MG63 (cell line): ENCODE data around the gene ZFP64. TPM values are rescaled to one million over a fixed set of nuclear protein-coding genes. Genes with fewer than 3 reads are reported as not detected.
"Not testable (repeated sequence)": the region's sequence is repeated elsewhere in the genome, so short reads cannot be mapped to it uniquely, and the experiment has no call there.

Source experiments
- DNase-seq: peaks from one replicate; pipeline ENCODE4 v3.0.0-alpha.2; 2020
- H3K27me3 ChIP-seq: fragments of 250-450 bp; sonication (Bioruptor Pico); 2 replicates; pipeline ENCODE4 v1.5.1; 2020; ENCODE audit warnings: mild to moderate bottlenecking, moderate library complexity
- H3K36me3 ChIP-seq: fragments of 250-450 bp; sonication (Bioruptor Pico); 2 replicates; pipeline ENCODE4 v1.5.1; 2020; ENCODE audit warnings: mild to moderate bottlenecking, moderate library complexity
- H3K4me3 ChIP-seq: fragments of 250-450 bp; sonication (Bioruptor Pico); 2 replicates; pipeline ENCODE4 v1.5.1; 2020; ENCODE audit warnings: mild to moderate bottlenecking, moderate library complexity
- H3K9me3 ChIP-seq: fragments of 250-450 bp; sonication (Bioruptor Pico); 2 replicates; pipeline ENCODE4 v1.5.1; 2020; ENCODE audit warnings: mild to moderate bottlenecking, moderate library complexity
- total RNA-seq: library from RNA; depleted of rRNA; stranded (reverse); fragments of >200 nt; shearing (Covaris generic); gene quantifications from 2 replicates; pipeline ENCODE4 v1.2.3, GENCODE V29; 2014; ENCODE audit warnings: low replicate concordance; rRNA removed

Gene ZFP64
- 5.2 and 15.2 TPM in 2 replicates for total RNA-seq

- DNase-seq: peak; percentile 85
- H3K4me3 ChIP-seq: peak within 1 kb of the TSS; percentile 96
- H3K9me3 ChIP-seq: no peaks in the 10 kb centered on the region
- H3K36me3 ChIP-seq: peaks cover 12% of the 10 kb centered on the region
- no peaks in the 10 kb centered on the region for H3K27me3 ChIP-seq
These were observed at the start of gene ZFP64 for GRCh38 chr20:52191132-52191915. TSS of gene ZFP64 (minus strand) at chr20:52191779. CDS start at chr20:52191636, 143 bp downstream.

GRCh38 chr20:52240802-52241201, 49.2 kb upstream of the ZFP64 start:
- Histone ChIP-seq H3K36me3 (no peaks in the 10 kb centered on the region), H3K4me3 (no peak overlapping the region), H3K9me3 (no peaks in the 10 kb centered on the region), H3K27me3 (peaks cover 12% of the 10 kb centered on the region; the same call in 1 of the 2 replicates)
- DNase-seq: no peak

GRCh38 chr20:52239102-52239501, 47.5 kb upstream of the ZFP64 start:
- no peaks in the 10 kb centered on the region for H3K36me3 ChIP-seq
- peaks cover 10% of the 10 kb centered on the region; the same call in 1 of the 2 replicates for H3K27me3 ChIP-seq
- no peak overlapping the region for H3K4me3 ChIP-seq
- DNase-seq: no peak
- no peaks in the 10 kb centered on the region for H3K9me3 ChIP-seq

- no peaks in the 10 kb centered on the region for H3K36me3 ChIP-seq
- H3K9me3 ChIP-seq: no peaks in the 10 kb centered on the region
- H3K4me3 ChIP-seq: no peak overlapping the region
- peaks cover under 1% of the 10 kb centered on the region; the same call in 1 of the 2 replicates for H3K27me3 ChIP-seq
- DNase-seq: no peak
These were observed 44.7 kb upstream of the ZFP64 start for GRCh38 chr20:52236292-52236691.

GRCh38 chr20:52235129-52235528, 43.5 kb upstream of the ZFP64 start:
- no peaks in the 10 kb centered on the region for H3K9me3 ChIP-seq
- no peaks in the 10 kb centered on the region for H3K27me3 ChIP-seq
- no peak overlapping the region for H3K4me3 ChIP-seq
- H3K36me3 ChIP-seq: no peaks in the 10 kb centered on the region
- DNase-seq: no peak

- Histone ChIP-seq H3K4me3 (no peak overlapping the region), H3K9me3 (no peaks in the 10 kb centered on the region), H3K27me3 (0 out of 2 replicates have a peak, but pooled peaks cover 4% of the 10 kb centered on the region), H3K36me3 (no peaks in the 10 kb centered on the region)
- DNase-seq: no peak
These were observed 42.9 kb upstream of the ZFP64 start for GRCh38 chr20:52234302-52235045.

- no peak overlapping the region for H3K4me3 ChIP-seq
- peaks cover 9% of the 10 kb centered on the region; the same call in 1 of the 2 replicates for H3K27me3 ChIP-seq
- H3K9me3 ChIP-seq: no peaks in the 10 kb centered on the region
- no peaks in the 10 kb centered on the region for H3K36me3 ChIP-seq
- DNase-seq: no peak
These were observed 39.7 kb upstream of the ZFP64 start for GRCh38 chr20:52231230-52231746.

GRCh38 chr20:52230409-52230808, 38.8 kb upstream of the ZFP64 start:
- H3K36me3 ChIP-seq: no peaks in the 10 kb centered on the region
- no peaks in the 10 kb centered on the region for H3K9me3 ChIP-seq
- H3K27me3 ChIP-seq: peaks cover 13% of the 10 kb centered on the region; the same call in 1 of the 2 replicates
- DNase-seq: no peak
- no peak overlapping the region for H3K4me3 ChIP-seq

GRCh38 chr20:52229346-52229745, 37.8 kb upstream of the ZFP64 start:
- H3K27me3 ChIP-seq: peaks cover 14% of the 10 kb centered on the region; the same call in 1 of the 2 replicates

GRCh38 chr20:52226370-52226769, 34.8 kb upstream of the ZFP64 start:
- H3K4me3 ChIP-seq: no peak overlapping the region
- no peak for DNase-seq
- H3K27me3 ChIP-seq: peaks cover 14% of the 10 kb centered on the region; the same call in 1 of the 2 replicates
- no peaks in the 10 kb centered on the region for H3K36me3 ChIP-seq
- peaks cover 2% of the 10 kb centered on the region for H3K9me3 ChIP-seq

More at GRCh38 chr20:52229346-52229745, 37.8 kb upstream of the ZFP64 start:
- not testable (repeated sequence) for H3K9me3 ChIP-seq, H3K4me3 ChIP-seq, H3K36me3 ChIP-seq, DNase-seq

GRCh38 chr20:52224920-52225319, 33.3 kb upstream of the ZFP64 start:
- Histone ChIP-seq H3K36me3 (no peaks in the 10 kb centered on the region), H3K4me3 (no peak overlapping the region), H3K9me3 (peaks cover 12% of the 10 kb centered on the region), H3K27me3 (peaks cover 13% of the 10 kb centered on the region; the same call in 1 of the 2 replicates)
- no peak for DNase-seq

GRCh38 chr20:52221362-52221761, 29.8 kb upstream of the ZFP64 start:
- H3K36me3 ChIP-seq, H3K4me3 ChIP-seq, DNase-seq, H3K27me3 ChIP-seq: not testable (repeated sequence)
- H3K9me3 ChIP-seq: peaks cover 13% of the 10 kb centered on the region

GRCh38 chr20:52220891-52221290, 29.3 kb upstream of the ZFP64 start:
- DNase-seq, H3K27me3 ChIP-seq: not testable (repeated sequence)
- H3K9me3 ChIP-seq: peaks cover 13% of the 10 kb centered on the region

GRCh38 chr20:52219441-52219840, 27.9 kb upstream of the ZFP64 start:
- Histone ChIP-seq H3K4me3 (no peak overlapping the region), H3K27me3 (0 out of 2 replicates have a peak, but pooled peaks cover 4% of the 10 kb centered on the region), H3K36me3 (no peaks in the 10 kb centered on the region), H3K9me3 (peaks cover 13% of the 10 kb centered on the region)
- no peak for DNase-seq

More at GRCh38 chr20:52220891-52221290, 29.3 kb upstream of the ZFP64 start:
- not testable (repeated sequence) for H3K4me3 ChIP-seq, H3K36me3 ChIP-seq

GRCh38 chr20:52217689-52218395, 26.3 kb upstream of the ZFP64 start:
- no peak overlapping the region for H3K4me3 ChIP-seq
- no peak for DNase-seq
- H3K27me3 ChIP-seq: peaks cover 4% of the 10 kb centered on the region; the same call in 1 of the 2 replicates
- H3K9me3 ChIP-seq: peaks cover 13% of the 10 kb centered on the region
- H3K36me3 ChIP-seq: no peaks in the 10 kb centered on the region

- Histone ChIP-seq H3K9me3 (no peaks in the 10 kb centered on the region), H3K36me3 (no peaks in the 10 kb centered on the region), H3K4me3 (no peak overlapping the region), H3K27me3 (peaks cover 6% of the 10 kb centered on the region; the same call in 1 of the 2 replicates)
- DNase-seq: no peak
These were observed 22.4 kb upstream of the ZFP64 start for GRCh38 chr20:52213995-52214394.
